HG03460 (cell line): Measurements from ENCODE around the gene QRFP.

ENCODE experiments used
- ATAC-seq: cut with Tn5 transposase; IDR thresholded peaks from one replicate; pipeline ENCODE4 v1.9.1; 2021; ENCODE audit not compliant: unreplicated experiment

Gene QRFP

DNA sequence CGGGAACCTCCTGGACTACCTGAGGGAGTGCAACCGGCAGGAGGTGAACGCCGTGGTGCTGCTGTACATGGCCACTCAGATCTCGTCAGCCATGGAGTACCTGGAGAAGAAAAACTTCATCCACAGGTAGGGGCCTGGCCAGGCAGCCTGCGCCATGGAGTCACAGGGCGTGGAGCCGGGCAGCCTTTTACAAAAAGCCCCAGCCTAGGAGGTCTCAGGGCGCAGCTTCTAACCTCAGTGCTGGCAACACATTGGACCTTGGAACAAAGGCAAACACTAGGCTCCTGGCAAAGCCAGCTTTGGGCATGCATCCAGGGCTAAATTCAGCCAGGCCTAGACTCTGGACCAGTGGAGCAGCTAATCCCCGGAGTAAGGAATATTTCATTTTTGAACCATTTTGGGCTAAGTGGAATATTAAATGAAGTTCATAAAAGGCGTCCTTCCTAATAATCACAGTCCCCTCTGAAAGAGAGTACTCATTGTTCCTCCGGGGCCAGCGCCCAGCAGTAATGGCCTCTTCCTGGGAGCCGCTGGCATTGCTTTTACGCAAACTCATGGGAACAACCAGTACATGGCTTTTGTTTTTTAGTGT lies 23.6 kb downstream of the QRFP start:
- ATAC-seq: no peak

- no peak for ATAC-seq
Observed at GRCh38 chr9:130872508-130872907, 24.1 kb downstream of the QRFP start.

- no peak for ATAC-seq
Observed at GRCh38 chr9:130872093-130872492, 24.5 kb downstream of the QRFP start.

DNA sequence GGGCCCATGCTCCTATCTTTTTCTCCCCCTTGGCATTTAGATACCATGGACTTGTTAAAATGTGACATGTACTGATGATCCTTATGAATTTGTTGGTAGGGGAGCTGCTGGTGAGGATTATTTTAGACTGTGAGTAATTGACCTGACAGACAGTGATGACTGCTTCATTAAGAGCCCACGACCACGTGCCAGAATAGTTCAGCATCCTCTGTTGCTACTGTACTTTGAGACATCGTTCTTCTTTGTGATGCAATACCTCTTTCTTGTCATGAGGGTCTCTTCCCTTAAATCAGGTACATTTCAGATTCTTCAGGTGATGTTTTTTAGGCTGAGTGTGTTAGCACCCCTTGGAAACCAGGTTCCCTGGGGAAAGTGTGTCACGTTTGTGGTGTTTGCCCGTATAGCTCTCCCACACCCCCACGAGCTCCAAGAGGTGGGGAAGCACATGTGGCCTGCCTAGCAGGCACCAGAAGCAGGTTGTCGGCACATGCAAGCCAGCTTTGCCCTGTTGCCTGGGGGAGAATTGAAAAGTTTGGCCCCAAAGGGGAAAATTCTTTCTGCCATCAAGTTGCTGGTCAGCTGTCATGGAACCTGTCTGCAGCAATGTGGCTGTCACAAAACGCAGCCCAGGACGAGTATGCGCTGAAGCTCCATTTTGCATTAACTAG lies 25.1 kb downstream of the QRFP start:
- ATAC-seq: no peak

DNA sequence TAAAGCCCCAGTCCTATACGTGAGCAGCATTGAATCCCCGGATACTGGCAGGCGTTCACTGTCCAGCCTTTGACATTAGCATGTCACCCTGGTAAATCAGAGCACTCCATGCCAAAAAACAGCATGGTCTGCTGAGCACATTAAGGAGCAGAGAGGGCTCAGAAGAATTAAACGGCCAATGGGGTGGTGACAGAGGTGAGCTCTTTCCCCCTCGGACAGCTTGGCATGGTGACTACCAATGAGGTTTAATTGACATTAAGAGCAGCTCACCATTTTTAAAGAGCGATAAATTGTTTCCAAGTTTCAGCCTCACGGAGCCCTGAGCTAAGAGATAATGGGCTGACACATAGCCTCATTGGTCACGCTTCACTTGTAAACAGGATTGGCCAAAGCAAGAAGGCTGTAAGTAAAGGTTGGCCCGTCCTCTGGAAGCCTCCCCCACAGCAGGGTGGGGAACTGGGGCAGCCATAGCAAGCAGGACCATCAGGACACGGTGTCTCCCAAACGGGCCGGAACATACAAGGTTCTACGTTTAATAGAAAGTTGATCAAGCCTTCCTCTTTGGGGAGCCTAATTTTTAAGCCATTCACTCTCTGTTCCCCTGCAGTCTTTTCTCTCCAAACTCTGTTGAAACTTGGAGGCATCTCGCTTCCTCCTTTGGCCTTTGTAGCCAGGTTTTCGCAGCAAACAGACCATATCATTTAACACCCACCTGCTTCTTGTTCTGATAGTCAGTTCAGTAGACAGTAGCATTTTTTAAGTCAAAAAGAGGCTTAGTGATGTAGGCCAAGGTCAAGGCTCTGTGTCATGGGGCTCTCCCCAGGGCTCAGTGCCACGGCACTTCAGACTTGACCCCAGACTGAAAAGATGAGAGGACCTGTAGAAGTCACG lies 25.9 kb downstream of the QRFP start:
- ATAC-seq: peak; percentile 51

DNA sequence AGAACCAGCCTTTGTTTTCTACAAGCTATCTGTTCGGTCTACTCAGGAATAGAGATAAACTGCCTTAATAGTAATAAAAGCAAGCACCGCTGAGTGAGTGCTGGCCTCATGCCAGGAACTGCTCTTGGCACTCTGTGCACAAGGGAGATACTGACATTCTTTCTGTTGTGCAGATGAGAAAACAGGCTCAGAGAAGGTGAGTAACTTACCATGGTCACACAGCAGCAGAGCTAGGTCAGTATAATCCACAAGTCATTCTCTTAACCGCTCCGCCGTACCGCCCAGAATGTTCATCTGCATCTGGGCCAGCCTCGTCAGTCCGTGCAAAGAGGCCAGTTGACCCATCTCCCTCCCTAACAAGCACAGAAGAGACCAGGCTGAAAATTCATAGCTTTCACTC lies 27.4 kb downstream of the QRFP start:
- no peak for ATAC-seq

GRCh38 chr9:130868230-130868629 lies 28.4 kb downstream of the QRFP start:
- no peak for ATAC-seq

DNA sequence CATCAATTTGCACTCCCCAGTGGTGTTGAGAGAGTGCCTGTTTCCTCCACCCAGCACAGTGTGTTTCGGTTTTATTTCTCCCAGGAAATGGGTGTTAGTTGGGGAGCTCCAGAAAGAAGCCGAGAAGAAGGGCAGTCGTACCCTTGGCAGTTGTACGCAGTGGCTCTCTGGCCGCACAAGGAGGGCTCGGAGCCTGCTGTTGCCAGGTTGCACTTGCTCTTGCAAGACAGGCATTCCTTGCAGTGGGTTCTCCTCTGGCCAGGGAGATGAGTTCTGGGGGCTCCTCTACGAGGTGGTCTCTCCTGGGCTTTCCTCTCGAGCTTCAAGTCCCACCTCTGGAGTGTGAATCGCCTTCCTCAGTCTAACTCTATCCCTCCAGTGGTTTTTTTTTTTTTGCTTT lies 29.1 kb downstream of the QRFP start:
- no peak for ATAC-seq

- no peak for ATAC-seq
Observed at GRCh38 chr9:130866474-130866965, 30.1 kb downstream of the QRFP start.

GRCh38 chr9:130865921-130866320 lies 30.7 kb downstream of the QRFP start:
- ATAC-seq: no peak

DNA sequence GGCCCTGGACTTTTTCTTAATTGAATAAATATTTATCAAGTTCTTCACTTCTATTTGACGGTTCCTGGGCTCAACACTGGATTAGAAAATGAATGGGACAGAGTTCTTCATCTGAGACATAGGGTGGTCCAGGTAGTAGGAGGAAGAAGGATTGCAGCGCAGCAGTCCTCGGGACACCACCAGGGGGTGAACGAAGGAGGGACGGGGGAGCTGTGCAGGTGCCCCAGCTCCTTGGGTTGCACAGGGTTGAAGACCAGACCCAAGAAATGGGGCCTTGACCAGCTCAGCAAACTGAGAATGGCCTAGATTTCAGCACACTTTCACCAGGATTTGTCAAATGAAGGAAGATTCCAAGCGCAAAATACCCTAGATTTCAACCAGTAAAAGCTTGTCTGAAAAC lies 32.1 kb downstream of the QRFP start:
- no peak for ATAC-seq

DNA sequence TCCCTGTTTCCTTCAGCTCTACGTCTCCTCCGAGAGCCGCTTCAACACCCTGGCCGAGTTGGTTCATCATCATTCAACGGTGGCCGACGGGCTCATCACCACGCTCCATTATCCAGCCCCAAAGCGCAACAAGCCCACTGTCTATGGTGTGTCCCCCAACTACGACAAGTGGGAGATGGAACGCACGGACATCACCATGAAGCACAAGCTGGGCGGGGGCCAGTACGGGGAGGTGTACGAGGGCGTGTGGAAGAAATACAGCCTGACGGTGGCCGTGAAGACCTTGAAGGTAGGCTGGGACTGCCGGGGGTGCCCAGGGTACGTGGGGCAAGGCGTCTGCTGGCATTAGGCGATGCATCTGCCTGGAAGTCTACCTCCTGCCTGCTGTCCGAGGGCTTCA lies 33.9 kb downstream of the QRFP start:
- ATAC-seq: no peak

- no peak for ATAC-seq
Observed at GRCh38 chr9:130862217-130862616, 34.4 kb downstream of the QRFP start.

GRCh38 chr9:130861372-130862180 lies 35.0 kb downstream of the QRFP start:
- ATAC-seq: no peak

GRCh38 chr9:130860458-130861316 lies 35.9 kb downstream of the QRFP start:
- no peak for ATAC-seq

GRCh38 chr9:130858739-130859705 lies 37.6 kb downstream of the QRFP start:
- no peak for ATAC-seq

DNA sequence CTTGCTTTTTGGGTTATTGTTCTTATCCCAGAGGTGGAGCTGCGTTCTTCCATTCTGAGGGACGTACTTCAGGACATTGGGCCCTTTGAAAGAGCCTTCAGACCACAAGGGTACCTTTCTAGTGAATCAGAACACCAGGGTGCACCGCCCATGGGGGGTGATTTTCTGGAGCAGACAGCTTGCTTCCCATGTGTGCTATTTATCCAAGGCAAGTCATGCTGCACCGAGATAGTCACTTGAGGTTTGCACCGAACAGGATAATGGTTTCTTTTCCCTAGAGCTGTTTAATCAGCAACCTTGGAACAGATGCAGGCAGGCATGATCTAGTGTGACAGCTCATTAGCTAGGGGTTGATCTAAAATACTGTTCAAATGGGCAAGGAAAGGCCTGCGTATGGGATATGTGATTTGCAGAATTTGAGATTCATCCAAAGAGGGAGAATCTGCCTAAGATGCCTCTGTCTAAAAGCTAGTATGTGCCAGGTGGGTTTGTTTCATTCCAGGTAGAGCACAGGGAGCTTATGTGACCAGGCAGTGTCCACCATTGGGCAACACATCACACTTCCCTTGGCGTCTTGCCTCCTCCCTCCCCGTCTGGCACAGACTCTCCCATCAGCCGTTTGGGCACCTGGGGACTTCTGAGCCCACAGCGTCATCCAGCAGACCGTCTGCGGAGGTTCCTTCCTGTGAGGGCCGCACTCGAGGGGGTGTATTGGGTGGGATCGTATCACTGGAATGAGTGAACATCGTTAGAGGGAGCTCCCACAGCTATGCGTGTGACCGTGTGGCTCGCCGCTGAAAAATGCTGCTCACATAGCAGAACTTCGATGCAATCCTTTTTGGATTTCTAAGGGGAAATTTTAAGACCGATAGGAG lies 38.5 kb downstream of the QRFP start:
- no peak for ATAC-seq

GRCh38 chr9:130856474-130856873 lies 40.1 kb downstream of the QRFP start:
- no peak for ATAC-seq
